Measurements from ENCODE around the gene UST.

The UST gene

GRCh38 chr6:149079911-149080491, 333.2 kb downstream of the UST start:
- peaks cover 6% of the 10 kb centered on the region for H3K27me3 Mint-ChIP-seq (ENCODE audit: low read depth, poor library complexity)
- no peak for DNase-seq
- no peak overlapping the region for H3K4me3 Mint-ChIP-seq
- peaks cover 5% of the 10 kb centered on the region for H3K9me3 Mint-ChIP-seq
- H3K4me1 Mint-ChIP-seq = peaks cover 17% of the 10 kb centered on the region
- peak overlapping the region; percentile 84 for H3K27ac Mint-ChIP-seq
- TF ChIP-seq CTCF (IDR thresholded peaks at IDR 0.05) = no peak
- peaks cover 22% of the 10 kb centered on the region for H3K36me3 Mint-ChIP-seq (ENCODE audit: low read depth)

GRCh38 chr6:149080511-149080910, 333.7 kb downstream of the UST start:
- no peak for TF ChIP-seq CTCF (IDR thresholded peaks at IDR 0.05)
- no peak for DNase-seq
- Mint-ChIP-seq H3K36me3 (ENCODE audit: low read depth) (peaks cover 19% of the 10 kb centered on the region), H3K27me3 (ENCODE audit: low read depth, poor library complexity) (peaks cover 8% of the 10 kb centered on the region), H3K4me3 (no peak overlapping the region), H3K27ac (peak overlapping the region; percentile 39), H3K9me3 (peaks cover 5% of the 10 kb centered on the region), H3K4me1 (peaks cover 17% of the 10 kb centered on the region)

GRCh38 chr6:149081281-149081680, 334.5 kb downstream of the UST start:
- Mint-ChIP-seq H3K27me3 (ENCODE audit: low read depth, poor library complexity) (peaks cover 11% of the 10 kb centered on the region), H3K4me3 (no peak overlapping the region), H3K36me3 (ENCODE audit: low read depth) (peaks cover 16% of the 10 kb centered on the region), H3K4me1 (peaks cover 17% of the 10 kb centered on the region), H3K27ac (no peak overlapping the region), H3K9me3 (peaks cover 5% of the 10 kb centered on the region)
- no peak for TF ChIP-seq CTCF (IDR thresholded peaks at IDR 0.05)
- no peak for DNase-seq

GRCh38 chr6:149082320-149082719, 335.5 kb downstream of the UST start:
- H3K36me3 Mint-ChIP-seq (ENCODE audit: low read depth) = peaks cover 12% of the 10 kb centered on the region
- H3K9me3 Mint-ChIP-seq = peaks cover 5% of the 10 kb centered on the region
- no peak overlapping the region for H3K4me3 Mint-ChIP-seq
- peaks cover 17% of the 10 kb centered on the region for H3K4me1 Mint-ChIP-seq
- peak; percentile 76 for DNase-seq
- H3K27me3 Mint-ChIP-seq (ENCODE audit: low read depth, poor library complexity) = peaks cover 14% of the 10 kb centered on the region
- H3K27ac Mint-ChIP-seq = no peak overlapping the region
- peak; percentile 81 for TF ChIP-seq CTCF (IDR thresholded peaks at IDR 0.05)

- Mint-ChIP-seq H3K9me3 (no peaks in the 10 kb centered on the region), H3K4me3 (no peak overlapping the region), H3K27ac (no peak overlapping the region), H3K4me1 (peaks cover 17% of the 10 kb centered on the region), H3K27me3 (ENCODE audit: low read depth, poor library complexity) (peaks cover 14% of the 10 kb centered on the region), H3K36me3 (ENCODE audit: low read depth) (peaks cover under 1% of the 10 kb centered on the region)
- no peak for TF ChIP-seq CTCF (IDR thresholded peaks at IDR 0.05)
- DNase-seq = no peak
Observed at GRCh38 chr6:149084026-149084425, 337.2 kb downstream of the UST start.

GRCh38 chr6:149084808-149085556, 338.2 kb downstream of the UST start:
- no peak overlapping the region for H3K4me3 Mint-ChIP-seq
- peaks cover 13% of the 10 kb centered on the region for H3K27me3 Mint-ChIP-seq (ENCODE audit: low read depth, poor library complexity)
- no peaks in the 10 kb centered on the region for H3K36me3 Mint-ChIP-seq (ENCODE audit: low read depth)
- TF ChIP-seq CTCF (IDR thresholded peaks at IDR 0.05) = no peak
- H3K4me1 Mint-ChIP-seq = peaks cover 11% of the 10 kb centered on the region
- no peak overlapping the region for H3K27ac Mint-ChIP-seq
- no peak for DNase-seq
- no peaks in the 10 kb centered on the region for H3K9me3 Mint-ChIP-seq

Data from nephron progenitor cell (in vitro differentiated cells).